Cardiac muscle cell (in vitro differentiated cells and primary cell): ENCODE results near the gene SLC7A8. TPM values are rescaled to one million over a fixed set of nuclear protein-coding genes. Genes with fewer than 3 reads are reported as not detected.

Source experiments
- DNase-seq, 2 donors: peaks; one replicate each; pipeline versions ENCODE4 v3.0.0 to v3.0.0-alpha.2; 2010 to 2017; ENCODE audit warnings: low read depth in 1 of 2, low spot score in 1 of 2
- H3K27ac ChIP-seq: fragments of 200-600 bp; sonication (generic); 2 replicates; pipeline ENCODE4 v1.5.1; 2016
- H3K27me3 ChIP-seq: fragments of 200-600 bp; sonication (generic); 2 replicates; pipeline ENCODE4 v1.6.0; 2016; ENCODE audit warnings: control low read depth
- H3K36me3 ChIP-seq: fragments of 200-600 bp; sonication (generic); 2 replicates; pipeline ENCODE4 v1.5.1; 2016; ENCODE audit warnings: control low read depth
- H3K4me1 ChIP-seq: fragments of 200-600 bp; sonication (generic); 2 replicates; pipeline ENCODE4 v1.8.1; 2017; ENCODE audit warnings: low read depth, mild to moderate bottlenecking, mixed run types
- H3K4me3 ChIP-seq: fragments of 200-600 bp; sonication (generic); 2 replicates; pipeline ENCODE4 v1.5.1; 2016; ENCODE audit warnings: mild to moderate bottlenecking
- H3K9me3 ChIP-seq: fragments of 200-600 bp; sonication (generic); 2 replicates; pipeline ENCODE4 v1.5.1; 2017; ENCODE audit warnings: low read depth, mild to moderate bottlenecking, control low read depth
- CTCF ChIP-seq: IDR thresholded peaks from 2 replicates; pipeline ENCODE4 v1.5.1; 2012; ENCODE audit warnings: low read depth, mild to moderate bottlenecking, low read length
- polyA plus RNA-seq: library from polyadenylated mRNA; unstranded; fragments of >200 nt; fragmentation: Nextera tagmentation; extraction: Ambion mirVana; gene quantifications from 2 replicates; pipeline ENCODE4 v1.2.1, GENCODE V29; 2016
- total RNA-seq: library from RNA; depleted of rRNA; stranded (reverse); fragments of >200 nt; gene quantifications from 2 replicates; pipeline ENCODE4 v1.2.3, GENCODE V29; 2016

Gene SLC7A8
- total and polyA plus RNA-seq, 2 experiments from 2014 or later: 14.0 to 14.1 TPM

- no peak overlapping the region for H3K27ac ChIP-seq
These were observed 45.5 kb downstream of the SLC7A8 start for GRCh38 chr14:23137813-23138535.

GRCh38 chr14:23137192-23137812, 46.2 kb downstream of the SLC7A8 start:
- TF ChIP-seq CTCF: no peak
- Histone ChIP-seq H3K9me3 (no peaks in the 10 kb centered on the region), H3K4me3 (no peak overlapping the region), H3K4me1 (peaks cover 7% of the 10 kb centered on the region), H3K27me3 (no peaks in the 10 kb centered on the region), H3K36me3 (no peaks in the 10 kb centered on the region), H3K27ac (no peak overlapping the region)
- no peak for DNase-seq

More at GRCh38 chr14:23137813-23138535, 45.5 kb downstream of the SLC7A8 start:
- no peak for TF ChIP-seq CTCF
- H3K36me3 ChIP-seq: no peaks in the 10 kb centered on the region
- H3K4me3 ChIP-seq: no peak overlapping the region
- DNase-seq: no peak
- H3K9me3 ChIP-seq: no peaks in the 10 kb centered on the region
- H3K27me3 ChIP-seq: no peaks in the 10 kb centered on the region
- peaks cover 7% of the 10 kb centered on the region for H3K4me1 ChIP-seq

GRCh38 chr14:23136566-23137133, 46.8 kb downstream of the SLC7A8 start:
- H3K9me3 ChIP-seq: no peaks in the 10 kb centered on the region
- peak overlapping the region; percentile 8 for H3K27ac ChIP-seq
- no peaks in the 10 kb centered on the region for H3K36me3 ChIP-seq
- H3K4me1 ChIP-seq: peaks cover 3% of the 10 kb centered on the region
- no peak for DNase-seq
- H3K27me3 ChIP-seq: no peaks in the 10 kb centered on the region
- no peak overlapping the region for H3K4me3 ChIP-seq
- TF ChIP-seq CTCF: no peak

- no peaks in the 10 kb centered on the region for H3K4me1 ChIP-seq
- no peak for TF ChIP-seq CTCF
These were observed 50.5 kb downstream of the SLC7A8 start for GRCh38 chr14:23132970-23133369.

GRCh38 chr14:23131482-23131881, 52.0 kb downstream of the SLC7A8 start:
- H3K36me3 ChIP-seq: no peaks in the 10 kb centered on the region
- no peak overlapping the region for H3K27ac ChIP-seq
- no peak for DNase-seq
- no peaks in the 10 kb centered on the region for H3K4me1 ChIP-seq
- TF ChIP-seq CTCF: no peak
- H3K4me3 ChIP-seq: no peak overlapping the region
- H3K27me3 ChIP-seq: no peaks in the 10 kb centered on the region
- H3K9me3 ChIP-seq: no peaks in the 10 kb centered on the region

More at GRCh38 chr14:23132970-23133369, 50.5 kb downstream of the SLC7A8 start:
- Histone ChIP-seq H3K27ac (no peak overlapping the region), H3K27me3 (no peaks in the 10 kb centered on the region), H3K9me3 (no peaks in the 10 kb centered on the region), H3K36me3 (no peaks in the 10 kb centered on the region), H3K4me3 (no peak overlapping the region)
- no peak for DNase-seq
